ENCODE data around the gene STAT5B. TPM values are rescaled to one million over a fixed set of nuclear protein-coding genes. Genes with fewer than 3 reads are reported as not detected.

STAT5B gene
- total and polyA plus RNA-seq, 2 of the 13 experiments (the other 11 are each of a cell fraction or from before 2014, with no cell fraction given) = 21.0 to 42.8 TPM

GRCh38 chr17:42221886-42222745, 54.1 kb downstream of the STAT5B start:
- Histone ChIP-seq H2AFZ (ENCODE audit: low read length) (no peak overlapping the region), H3K27ac (ENCODE audit: extremely low read length, insufficient read depth, low read length) (no peak overlapping the region), H3K27me3 (ENCODE audit: control insufficient read depth in 1 of 2, insufficient read depth in 2 of 2, low read length in 2 of 2) (no peaks in the 10 kb centered on the region), H3K79me2 (ENCODE audit: insufficient read depth, low read length) (no peaks in the 10 kb centered on the region), H3K9ac (ENCODE audit: insufficient read depth, low read depth, low read length) (no peak overlapping the region), H3K9me3 (ENCODE audit: low read length) (no peaks in the 10 kb centered on the region), H4K20me1 (ENCODE audit: insufficient read depth, low read length) (no peaks in the 10 kb centered on the region), H3K4me2 (ENCODE audit: low read depth, low read length) (no peak overlapping the region), H3K4me1 (ENCODE audit: insufficient read depth, low read length) (no peaks in the 10 kb centered on the region), H3K4me3 (replicated peaks in 1 of 3; ENCODE audit: insufficient read depth in 1 of 3, low read depth in 2 of 3, low read length in 3 of 3) (no peak overlapping the region), H3K36me3 (replicated peaks in 1 of 2; ENCODE audit: control insufficient read depth in 1 of 2, insufficient read depth in 2 of 2, low read length in 2 of 2) (peaks cover 20 to 29% of the 10 kb centered on the region in 2 experiments; a peak in 4 of 5 replicates)
- FAIRE-seq = peak; percentile 44
- no TSS peak for BruUV-seq (replicated peaks)
- WGBS (ENCODE audit: low lambda C conversion rate) = 58% methylated on average over 3 of the region's 3 CpGs
- DNase-seq (ENCODE audit: low spot score) = peak; percentile 56
- ChIA-PET POLR2A (interaction anchor here (0.6 to 1.5 kb wide), 7 partner anchors 26 to 185 kb away, joined by 3 to 4 read pairs (median 3); partner anchors contain the start of genes GHDC and STAT3), CTCF (ENCODE audit: low intra/inter-chr PET ratio, low total read pairs) (interaction anchor here (1.2 to 1.7 kb wide), 3 partner anchors 29 to 184 kb away, joined by 4 to 8 read pairs (median 5); no protein-coding TSS in a partner anchor)
- in situ Hi-C loops (cut with HindIII; ENCODE audit: extremely low pct_ligation_motif_present, low pct_unique_long_range_greater_than_20kb) = no loop called here
- peak; percentile 81 for ATAC-seq
- intact Hi-C loops (cut with micrococcal nuclease; ENCODE audit: unreplicated experiment) = loop anchor here (2.0 to 10.0 kb wide), 2 partner anchors 27 to 63 kb away; partner anchors contain the start of gene STAT5A
- TF ChIP-seq MNT (IDR thresholded peaks at IDR 0.05) = peak; percentile 16; the same call in 1 of the 2 replicates
- 0 out of 2 replicates have a peak, but pooled peaks have one; percentile 9 for TF ChIP-seq ZMYM3 (CRISPR knock-in tag; IDR thresholded peaks at IDR 0.05)
- TF ChIP-seq ZNF414 (CRISPR knock-in tag; IDR thresholded peaks at IDR 0.05) = no peak
- peak; percentile 21 for TF ChIP-seq HNRNPLL (IDR thresholded peaks at IDR 0.05; ENCODE audit: low read depth, low read length, poor library complexity, severe bottlenecking)
- no peak for TF ChIP-seq ZFYVE20 (CRISPR knock-in tag; IDR thresholded peaks at IDR 0.05; ENCODE audit: borderline replicate concordance, low read depth)
- TF ChIP-seq CTCF (CRISPR knock-in tag; IDR thresholded peaks at IDR 0.05) = peak; percentile 80
- TF ChIP-seq SP4 (CRISPR knock-in tag; IDR thresholded peaks at IDR 0.05) = 0 out of 2 replicates have a peak, but pooled peaks have one; percentile 29
- peak; percentile 29; the same call in 1 of the 2 replicates for TF ChIP-seq SAP130 (CRISPR knock-in tag; IDR thresholded peaks at IDR 0.05; ENCODE audit: low read depth)
- TF ChIP-seq ZNF770 (CRISPR knock-in tag; IDR thresholded peaks at IDR 0.05) = peak; percentile 69; the same call in 1 of the 2 replicates
- no peak for TF ChIP-seq BORCS8-MEF2B (CRISPR knock-in tag; IDR thresholded peaks at IDR 0.05)
